ENCODE results near the gene UVRAG. TPM values are rescaled to one million over a fixed set of nuclear protein-coding genes. Genes with fewer than 3 reads are reported as not detected.

The UVRAG gene
- total RNA-seq, 6 donors from 2014 or later: 23.3 to 72.3 (median 28.5) TPM

- DNase-seq (no peak), ATAC-seq (ENCODE audit: low FRiP score in 2 of 2) (no peak)
- no peak overlapping the region for H3K27ac ChIP-seq
- H3K4me1 ChIP-seq: no peaks in the 10 kb centered on the region
- H3K9me3 ChIP-seq: no peaks in the 10 kb centered on the region
- TF ChIP-seq EP300 (IDR thresholded peaks at IDR 0.05): no peak
- TF ChIP-seq POLR2A (IDR thresholded peaks at IDR 0.05): no peak
- no peak for TF ChIP-seq CTCF (IDR thresholded peaks at IDR 0.05)
- TF ChIP-seq POLR2AphosphoS5 (IDR thresholded peaks at IDR 0.05): no peak
- H3K36me3 ChIP-seq: no peaks in the 10 kb centered on the region
- no peak overlapping the region for H3K4me3 ChIP-seq
- H3K27me3 ChIP-seq: no peaks in the 10 kb centered on the region
Measured at GRCh38 chr11:76095891-76096290, 280.9 kb downstream of the UVRAG start.

GRCh38 chr11:76096552-76096951, 281.5 kb downstream of the UVRAG start:
- H3K27me3 ChIP-seq: no peaks in the 10 kb centered on the region
- H3K4me3 ChIP-seq: no peak overlapping the region
- no peak for DNase-seq
- TF ChIP-seq EP300 (IDR thresholded peaks at IDR 0.05) (no peak), POLR2AphosphoS5 (IDR thresholded peaks at IDR 0.05) (no peak), CTCF (IDR thresholded peaks at IDR 0.05) (no peak), POLR2A (IDR thresholded peaks at IDR 0.05) (no peak)
- no peaks in the 10 kb centered on the region for H3K4me1 ChIP-seq
- 79 to 93% methylated on average over 4 to 6 of the region's 6 CpGs for WGBS, 2 donors
- no peak overlapping the region for H3K27ac ChIP-seq
- no peaks in the 10 kb centered on the region for H3K9me3 ChIP-seq
- H3K36me3 ChIP-seq: no peaks in the 10 kb centered on the region
- no peak for ATAC-seq (ENCODE audit: low FRiP score in 2 of 2)

DNA sequence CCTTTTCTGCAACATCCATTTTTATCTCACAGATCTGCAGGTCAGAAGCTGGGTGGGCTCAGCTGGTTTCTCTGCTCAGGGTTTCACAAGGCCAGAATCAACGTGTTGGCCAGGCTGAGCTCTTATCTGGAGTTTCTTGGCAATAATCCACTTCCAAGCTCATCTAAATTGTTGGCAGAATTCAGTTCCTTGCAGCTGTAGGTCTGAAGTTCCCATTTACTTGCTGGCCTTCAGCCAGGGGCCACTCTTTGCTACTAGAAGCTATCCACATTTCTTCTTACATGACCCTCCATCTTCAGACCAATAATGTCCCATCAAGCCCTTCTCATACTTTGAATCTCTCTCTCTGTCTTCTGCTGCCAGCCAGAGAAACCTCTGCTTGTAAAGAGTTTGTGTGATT, 287.8 kb downstream of the UVRAG start:
- no peaks in the 10 kb centered on the region for H3K36me3 ChIP-seq
- no peak for ATAC-seq (ENCODE audit: low FRiP score in 2 of 2)
- TF ChIP-seq EP300 (IDR thresholded peaks at IDR 0.05) (no peak), POLR2AphosphoS5 (IDR thresholded peaks at IDR 0.05) (no peak), POLR2A (IDR thresholded peaks at IDR 0.05) (no peak), CTCF (IDR thresholded peaks at IDR 0.05) (no peak)
- no peak overlapping the region for H3K27ac ChIP-seq
- no peak for DNase-seq
- no peaks in the 10 kb centered on the region for H3K9me3 ChIP-seq
- H3K27me3 ChIP-seq: no peaks in the 10 kb centered on the region
- 5 to 18% methylated on average over 1 of the region's 1 CpG for WGBS, 2 donors
- H3K4me1 ChIP-seq: peaks cover 3 to 13% (median 11%) of the 10 kb centered on the region in 4 donors
- no peak overlapping the region for H3K4me3 ChIP-seq

GRCh38 chr11:76103460-76103859, 288.4 kb downstream of the UVRAG start:
- Histone ChIP-seq H3K27me3 (no peaks in the 10 kb centered on the region), H3K4me1 (peaks cover 3 to 13% (median 11%) of the 10 kb centered on the region in 4 donors), H3K27ac (no peak overlapping the region), H3K4me3 (no peak overlapping the region), H3K36me3 (no peaks in the 10 kb centered on the region), H3K9me3 (no peaks in the 10 kb centered on the region)
- TF ChIP-seq POLR2AphosphoS5 (IDR thresholded peaks at IDR 0.05) (no peak), CTCF (IDR thresholded peaks at IDR 0.05) (no peak), EP300 (IDR thresholded peaks at IDR 0.05) (no peak), POLR2A (IDR thresholded peaks at IDR 0.05) (no peak)
- DNase-seq: no peak
- ATAC-seq (ENCODE audit: low FRiP score in 2 of 2): no peak
- 56 to 72% methylated on average over 1 of the region's 1 CpG for WGBS, 2 donors

DNA sequence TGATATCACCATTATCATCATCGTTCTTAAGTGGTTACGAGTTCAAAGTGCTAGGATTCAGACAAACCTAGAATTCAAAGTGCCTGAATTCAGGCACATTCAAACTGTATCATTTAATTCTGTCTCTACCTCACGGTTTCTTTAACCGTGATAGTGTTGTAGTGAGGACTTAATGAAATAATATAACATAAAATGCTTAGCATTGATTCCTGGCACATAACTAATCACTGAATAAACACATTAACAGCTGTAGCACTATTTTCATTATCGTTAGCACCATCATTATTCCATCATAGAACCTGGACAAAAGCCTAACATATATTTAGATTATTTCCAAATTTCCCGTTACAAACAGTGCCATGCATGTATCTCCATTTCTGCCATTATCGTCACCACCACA, 289.3 kb downstream of the UVRAG start:
- 85 to 89% methylated on average over 7 of the region's 7 CpGs for WGBS, 2 donors
- Histone ChIP-seq H3K4me1 (peaks cover 3 to 13% (median 11%) of the 10 kb centered on the region in 4 donors), H3K9me3 (no peaks in the 10 kb centered on the region), H3K4me3 (no peak overlapping the region), H3K27ac (no peak overlapping the region), H3K27me3 (no peaks in the 10 kb centered on the region), H3K36me3 (no peaks in the 10 kb centered on the region)
- ATAC-seq (ENCODE audit: low FRiP score in 2 of 2): no peak
- DNase-seq: no peak
- TF ChIP-seq POLR2A (IDR thresholded peaks at IDR 0.05) (no peak), POLR2AphosphoS5 (IDR thresholded peaks at IDR 0.05) (no peak)

Measured in upper lobe of left lung (tissue), 6 donors.